Endometrial microvascular endothelial cells (primary cell): ENCODE data around the gene HOXD10. TPM values are rescaled to one million over a fixed set of nuclear protein-coding genes. Genes with fewer than 3 reads are reported as not detected.

Experiments
- in situ Hi-C: cut with HindIII; loops from 2 replicates; pipeline ENCODE4 v1.10.0; 2017; ENCODE audit warnings: low sequenced_read_pairs, low pct_unique_long_range_greater_than_20kb; ENCODE audit errors: inconsistent ontology term
- total RNA-seq: library from RNA; depleted of rRNA; stranded (reverse); fragments of >200 nt; gene quantifications from one replicate; pipeline ENCODE4 v1.2.3, GENCODE V29; 2015; ENCODE audit errors: inconsistent ontology term

Gene HOXD10
- total RNA-seq, 1 donor from 2014 or later = 36.0 TPM

DNA sequence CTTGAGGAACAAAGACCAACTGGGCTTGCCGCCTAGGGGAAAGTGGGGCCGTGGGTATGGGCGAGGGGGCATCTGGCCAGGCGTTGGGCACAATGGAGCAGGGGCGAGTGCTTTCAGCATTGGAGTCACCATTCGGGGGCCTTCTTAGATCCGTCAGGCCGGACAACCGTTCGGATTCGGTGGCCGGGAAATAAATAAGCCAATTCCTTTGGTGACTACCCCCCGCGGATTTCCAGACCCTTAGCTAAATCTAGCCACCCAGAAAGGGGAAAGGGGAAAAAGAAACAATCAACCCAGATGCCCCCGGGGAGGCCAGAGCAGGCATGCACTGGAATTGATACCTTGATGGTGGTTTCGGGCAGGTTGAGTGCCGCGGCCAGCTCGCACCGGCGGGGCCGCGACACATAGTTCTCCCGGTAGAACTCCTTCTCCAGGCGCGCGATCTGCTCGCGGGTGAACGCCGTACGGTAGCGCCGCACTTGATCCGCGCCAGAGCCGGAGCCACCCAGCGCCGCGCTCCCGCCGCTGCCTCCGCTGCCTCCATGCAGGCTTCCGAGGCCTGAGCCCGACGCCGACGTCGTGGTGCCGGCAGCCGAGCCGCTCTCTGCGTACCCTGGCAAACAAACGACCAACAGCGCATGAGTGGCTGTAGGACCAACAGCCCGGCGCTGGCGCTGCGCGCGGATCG, 34.6 kb upstream of the HOXD10 start:
- in situ Hi-C loops = no loop called here

GRCh38 chr2:176082525-176082823, 34.1 kb upstream of the HOXD10 start:
- in situ Hi-C loops = no loop called here

GRCh38 chr2:176082824-176083751, 33.5 kb upstream of the HOXD10 start:
- in situ Hi-C loops = no loop called here

DNA sequence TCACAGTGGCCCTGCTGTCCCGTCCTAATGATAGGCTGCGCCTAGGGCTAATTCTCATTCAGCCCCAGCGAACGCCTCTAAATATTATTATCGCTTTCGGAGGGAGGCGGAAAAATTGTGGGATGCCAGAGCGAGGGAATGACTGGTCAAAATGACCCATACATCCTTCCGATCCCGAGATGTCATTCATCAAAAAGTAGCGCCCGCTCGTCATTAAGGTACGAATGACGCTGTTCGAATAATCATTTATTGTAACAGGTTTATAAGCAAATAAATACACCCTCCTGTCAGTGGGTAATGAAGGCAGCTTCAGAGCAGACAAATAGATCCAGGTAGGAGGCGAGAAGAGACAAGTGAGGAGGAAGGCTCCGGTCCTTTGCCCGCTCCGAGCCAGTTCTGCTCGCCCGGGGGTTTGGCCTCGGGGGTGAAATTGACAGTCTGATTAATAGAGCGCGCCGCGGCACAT, 32.7 kb upstream of the HOXD10 start, which contains the start of gene EVX2:
Gene EVX2, minus strand, starts transcription at position 167 of the 466 bp plus-strand sequence. CDS start 186 bp downstream, outside the sequence.
- in situ Hi-C loops = no loop called here

- in situ Hi-C loops = no loop called here
Observed at GRCh38 chr2:176084611-176085119, 31.9 kb upstream of the HOXD10 start.

DNA sequence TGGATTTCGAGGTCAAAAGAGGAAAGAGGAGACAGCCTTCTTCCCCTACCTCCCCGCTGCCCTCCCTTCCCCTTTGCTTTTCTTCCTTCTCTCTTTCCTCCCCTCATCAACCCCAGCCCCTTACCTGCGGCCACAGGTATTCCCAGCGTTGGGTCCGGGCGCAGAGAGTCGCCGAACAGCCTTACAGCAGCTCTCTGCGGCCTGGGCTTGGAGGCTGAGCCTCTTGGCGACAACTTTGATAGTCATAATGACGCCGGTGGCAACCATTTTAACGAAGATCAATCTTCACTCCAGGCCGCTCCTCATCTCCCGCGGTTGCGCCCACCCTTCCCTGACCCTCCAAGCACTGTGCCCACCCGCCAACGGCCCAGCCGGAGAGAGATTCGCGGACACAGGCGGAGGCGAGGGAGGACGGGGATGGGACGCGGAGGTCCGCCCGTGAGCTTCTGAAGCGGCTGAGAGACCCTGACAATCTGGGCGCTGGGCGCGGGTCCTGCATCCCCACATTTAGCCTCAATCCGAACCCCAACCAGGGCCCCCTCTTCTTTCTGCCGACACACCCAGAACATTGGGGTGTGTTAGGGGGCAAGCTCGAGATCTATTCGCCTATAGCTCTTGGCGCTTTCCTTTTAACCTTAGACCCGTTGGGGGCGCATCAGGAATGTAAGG, 31.3 kb upstream of the HOXD10 start:
- in situ Hi-C loops = no loop called here

- in situ Hi-C loops = no loop called here
Observed at GRCh38 chr2:176085861-176086771, 30.5 kb upstream of the HOXD10 start.

DNA sequence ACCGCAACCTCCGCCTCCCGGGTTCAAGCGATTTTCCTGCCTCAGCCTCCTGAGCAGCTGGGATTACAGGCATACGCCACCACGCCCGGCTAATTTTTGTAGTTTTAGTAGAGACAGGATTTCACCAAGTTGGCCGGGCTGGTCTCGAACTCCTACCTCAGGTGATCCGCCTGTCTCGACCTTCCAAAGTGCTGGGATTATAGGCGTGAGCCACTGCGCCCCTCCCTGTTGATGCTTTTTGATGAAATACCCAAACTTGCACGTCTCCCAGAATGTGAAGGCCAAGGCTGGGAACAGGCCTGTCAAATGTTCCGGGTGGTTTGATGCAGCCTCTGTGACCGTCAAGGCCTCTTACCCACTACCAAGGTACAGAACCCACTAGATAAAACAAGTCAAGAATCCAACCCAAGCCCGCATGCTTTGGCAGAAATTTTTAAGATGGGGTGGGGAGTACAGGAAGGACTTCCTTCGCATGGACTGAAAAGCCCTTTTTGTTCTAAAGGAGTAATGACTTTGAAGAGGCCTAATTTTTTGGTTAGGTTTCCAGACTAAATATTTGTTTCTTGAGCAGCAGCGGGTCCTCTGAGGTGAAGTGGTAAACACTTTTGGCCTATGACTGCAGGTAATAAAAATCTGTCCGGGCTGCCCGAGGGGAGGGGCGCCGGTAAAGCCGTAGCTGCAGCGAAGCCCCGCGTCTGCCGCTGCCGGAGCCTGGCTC, 29.1 kb upstream of the HOXD10 start:
- in situ Hi-C loops = no loop called here

GRCh38 chr2:176088048-176088936, 28.3 kb upstream of the HOXD10 start:
- in situ Hi-C loops = no loop called here

GRCh38 chr2:176088937-176089842, 27.4 kb upstream of the HOXD10 start:
- in situ Hi-C loops = no loop called here

DNA sequence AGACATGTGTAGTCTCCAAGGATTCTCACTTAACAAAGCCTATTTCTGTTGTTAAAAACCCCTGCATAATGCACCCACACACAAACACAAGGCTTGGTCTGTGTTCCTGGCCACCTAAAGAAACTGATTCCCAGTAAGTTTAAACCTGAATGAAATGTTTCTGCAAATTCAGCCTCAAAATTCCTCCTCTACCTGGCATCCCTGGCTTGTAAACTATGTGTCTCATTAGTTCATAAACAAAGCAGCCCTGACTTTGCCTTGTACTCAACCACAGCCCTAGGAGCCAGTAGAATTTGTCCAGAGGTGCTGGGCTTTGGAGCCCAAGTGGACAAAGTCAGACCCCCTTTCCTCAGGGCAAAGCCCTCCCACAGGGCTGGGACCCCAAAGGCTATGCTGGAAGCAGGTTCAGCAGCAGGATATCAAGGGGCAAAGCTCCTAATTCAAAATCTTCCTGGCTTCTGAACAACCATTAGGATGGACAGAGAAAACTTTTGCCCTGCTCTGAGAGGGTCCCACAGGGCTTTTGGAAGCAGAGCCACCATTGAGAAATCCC, 26.7 kb upstream of the HOXD10 start:
- in situ Hi-C loops = no loop called here

DNA sequence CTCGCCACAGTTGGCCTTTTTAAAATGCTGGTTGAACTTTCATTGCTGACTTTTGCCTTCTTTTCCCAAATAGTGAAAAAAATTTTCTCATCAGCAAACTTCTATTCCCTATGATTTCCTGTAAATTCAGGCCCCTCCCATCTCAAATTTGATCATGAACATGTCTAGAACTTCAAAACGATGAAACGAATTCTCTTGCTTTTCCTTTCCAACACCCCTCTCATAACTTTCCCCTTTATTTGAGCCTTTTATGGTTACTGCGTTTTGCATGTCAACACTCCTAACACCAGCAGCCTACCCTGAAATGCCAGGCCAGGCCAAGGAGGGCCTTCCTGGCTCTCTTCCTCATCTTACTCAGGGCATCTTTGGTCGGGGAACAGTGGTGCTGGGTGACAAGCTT, 25.7 kb upstream of the HOXD10 start:
- in situ Hi-C loops = no loop called here

GRCh38 chr2:176091329-176092258, 25.0 kb upstream of the HOXD10 start:
- in situ Hi-C loops = no loop called here

- in situ Hi-C loops = no loop called here
Observed at GRCh38 chr2:176092270-176093144, 24.1 kb upstream of the HOXD10 start, which contains the start of gene HOXD13. Gene HOXD13 (plus strand): TSS chr2:176092721. CDS start chr2:176092891, 170 bp downstream.
